GM23338 (cell line): ENCODE measurements around the gene C2CD4A. TPM values are rescaled to one million over a fixed set of nuclear protein-coding genes. Genes with fewer than 3 reads are reported as not detected.

ENCODE experiments used
- ATAC-seq: fragments of 200-7000 bp; cut with Tn5 transposase; 3 replicates; pipeline ENCODE4 v1.9.1; 2020
- DNase-seq: peaks from one replicate; pipeline ENCODE4 v3.0.0-alpha.2; 2015; ENCODE audit warnings: low spot score
- H2AFZ ChIP-seq: fragments of 200-600 bp; sonication (generic); 2 replicates; pipeline ENCODE4 v1.8.0; 2016; ENCODE audit warnings: antibody characterized with exemption, mild to moderate bottlenecking, moderate library complexity
- H3F3A ChIP-seq: fragments of 200-600 bp; sonication (generic); replicated peaks from 2 replicates; pipeline ENCODE4 v1.8.0; 2017; ENCODE audit warnings: antibody characterized with exemption, mixed run types, low read depth
- H3K27ac ChIP-seq: fragments of 200-600 bp; sonication (generic); 2 replicates; pipeline ENCODE4 v1.6.1; 2016; ENCODE audit warnings: low read depth
- H3K27me3 ChIP-seq: fragments of 200-600 bp; sonication (generic); 2 replicates; pipeline ENCODE4 v1.8.0; 2016; ENCODE audit warnings: mild to moderate bottlenecking, mixed run types, moderate library complexity; ENCODE audit not compliant: insufficient read depth
- H3K36me3 ChIP-seq: fragments of 200-600 bp; sonication (generic); 2 replicates; pipeline ENCODE4 v1.8.0; 2016; ENCODE audit warnings: mild to moderate bottlenecking; ENCODE audit not compliant: insufficient read depth
- H3K4me1 ChIP-seq: fragments of 200-600 bp; sonication (generic); 2 replicates; pipeline ENCODE4 v1.8.0; 2016; ENCODE audit warnings: mild to moderate bottlenecking, moderate library complexity; ENCODE audit not compliant: insufficient read depth
- H3K4me2 ChIP-seq: fragments of 200-600 bp; sonication (generic); 2 replicates; pipeline ENCODE4 v1.7.1; 2017; ENCODE audit warnings: mixed run types
- H3K4me3 ChIP-seq: fragments of 200-600 bp; sonication (generic); 2 replicates; pipeline ENCODE4 v1.6.1; 2016; ENCODE audit warnings: mixed run types
- H3K79me2 ChIP-seq: fragments of 200-600 bp; sonication (generic); replicated peaks from 2 replicates; pipeline ENCODE4 v1.8.0; 2017; ENCODE audit warnings: mild to moderate bottlenecking; ENCODE audit not compliant: insufficient read depth
- H3K9me2 ChIP-seq: fragments of 200-600 bp; sonication (generic); 2 replicates; pipeline ENCODE4 v1.8.0; 2017; ENCODE audit not compliant: insufficient read depth
- H4K20me1 ChIP-seq: fragments of 200-600 bp; sonication (generic); replicated peaks from 2 replicates; pipeline ENCODE4 v1.8.0; 2017; ENCODE audit warnings: mild to moderate bottlenecking; ENCODE audit not compliant: insufficient read depth
- H3K27ac Mint-ChIP-seq: 2 replicates; pipeline ENCODE4 v1.8.0; 2020; ENCODE audit warnings: inconsistent platforms, mild to moderate bottlenecking, moderate library complexity, mixed read lengths
- H3K27me3 Mint-ChIP-seq: 3 replicates; pipeline ENCODE4 v1.8.0; 2022; ENCODE audit warnings: low read depth, mild to moderate bottlenecking, moderate library complexity, mixed read lengths, inconsistent platforms; ENCODE audit not compliant: insufficient read depth, poor library complexity
- H3K36me3 Mint-ChIP-seq: 3 replicates; pipeline ENCODE4 v1.8.0; 2021; ENCODE audit warnings: low read depth, mild to moderate bottlenecking, inconsistent platforms, moderate library complexity, mixed read lengths
- H3K4me1 Mint-ChIP-seq: 3 replicates; pipeline ENCODE4 v1.8.0; 2020; ENCODE audit warnings: mild to moderate bottlenecking, inconsistent platforms, mixed read lengths
- H3K4me3 Mint-ChIP-seq: 3 replicates; pipeline ENCODE4 v1.8.0; 2021; ENCODE audit warnings: moderate library complexity, mild to moderate bottlenecking, inconsistent platforms, mixed read lengths
- H3K9me3 Mint-ChIP-seq: 3 replicates; pipeline ENCODE4 v1.8.0; 2020; ENCODE audit warnings: moderate library complexity, mild to moderate bottlenecking, inconsistent platforms, mixed read lengths
- CTCF ChIP-seq, 2 experiments: fragments of 200-600 bp in 1 of 2; sonication (generic) in 1 of 2; conservative IDR thresholded peaks; 2 replicates each; pipeline versions ENCODE4 v1.5.1 to v1.6.1; 2016 to 2017; ENCODE audit warnings: antibody characterized with exemption in 2 of 2, low read depth in 2 of 2, mild to moderate bottlenecking in 2 of 2, moderate library complexity in 1 of 2
- ETS1 ChIP-seq: IDR thresholded peaks from 2 replicates; pipeline ENCODE4 v1.6.1; 2016; ENCODE audit warnings: antibody characterized with exemption
- NANOG ChIP-seq: IDR thresholded peaks from 2 replicates; pipeline ENCODE4 v1.6.1; 2016; ENCODE audit warnings: antibody characterized with exemption, borderline replicate concordance
- POLR2AphosphoS5 ChIP-seq: IDR thresholded peaks from 2 replicates; pipeline ENCODE4 v1.6.1; 2016; ENCODE audit warnings: antibody characterized with exemption, low read depth
- REST ChIP-seq: IDR thresholded peaks from one replicate; pipeline ENCODE4 v1.6.1; 2018; ENCODE audit warnings: antibody characterized with exemption; ENCODE audit not compliant: unreplicated experiment
- STAT1 ChIP-seq: IDR thresholded peaks from one replicate; pipeline ENCODE4 v1.6.1; 2016; ENCODE audit warnings: antibody characterized with exemption; ENCODE audit not compliant: unreplicated experiment
- ZNF114 ChIP-seq: fragments of 250-450 bp; sonication (Bioruptor Pico); IDR thresholded peaks from 2 replicates; pipeline ENCODE4 v1.5.0; 2020; ENCODE audit warnings: mild to moderate bottlenecking, moderate library complexity
- ZNF462 ChIP-seq: fragments of 250-450 bp; sonication (Bioruptor Pico); IDR thresholded peaks from 2 replicates; pipeline ENCODE4 v1.5.0; 2020; ENCODE audit warnings: mild to moderate bottlenecking, moderate library complexity
- polyA plus RNA-seq: library from polyadenylated mRNA; unstranded; fragments of >200 nt; fragmentation: Nextera tagmentation; extraction: Ambion mirVana; gene quantifications from 2 replicates; pipeline ENCODE4 v1.2.1, GENCODE V29; 2016
- total RNA-seq: library from RNA; depleted of rRNA; stranded (reverse); fragments of >200 nt; shearing (Covaris generic); gene quantifications from 2 replicates; pipeline ENCODE4 v1.2.3, GENCODE V29; 2014

Gene C2CD4A
- total and polyA plus RNA-seq, 2 experiments from 2014 or later = 0.07 TPM; not detected in 1

- no peak for TF ChIP-seq ZNF462 (CRISPR knock-in tag)
Observed at GRCh38 chr15:62104846-62105245, 38.1 kb downstream of the C2CD4A start (continued).

- ATAC-seq (no peak), DNase-seq (no peak)
- Histone ChIP-seq H3K9me2 (no peaks in the 10 kb centered on the region), H2AFZ (no peak overlapping the region; the same call in 1 of the 2 replicates), H3K79me2 (no peaks in the 10 kb centered on the region), H3K4me3 (no peak overlapping the region), H3K36me3 (no peaks in the 10 kb centered on the region), H3K27ac (no peak overlapping the region), H3K4me1 (no peaks in the 10 kb centered on the region), H3F3A (no peaks in the 10 kb centered on the region), H3K27me3 (no peaks in the 10 kb centered on the region), H3K4me2 (no peak overlapping the region), H4K20me1 (no peaks in the 10 kb centered on the region)
- no peak overlapping the region for H3K27ac Mint-ChIP-seq
- H3K36me3 Mint-ChIP-seq = no peaks in the 10 kb centered on the region
- no peaks in the 10 kb centered on the region for H3K4me1 Mint-ChIP-seq
- no peaks in the 10 kb centered on the region for H3K9me3 Mint-ChIP-seq
- no peak overlapping the region for H3K4me3 Mint-ChIP-seq
- H3K27me3 Mint-ChIP-seq = peaks cover 1% of the 10 kb centered on the region
- TF ChIP-seq ETS1 (no peak), POLR2AphosphoS5 (no peak), NANOG (no peak), ZNF114 (CRISPR knock-in tag) (no peak), REST (no peak), CTCF (conservative IDR thresholded peaks at IDR 0.05; ENCODE audit: low read depth in 2 of 2) (no peak), STAT1 (no peak)
Observed at GRCh38 chr15:62105266-62105665, 38.5 kb downstream of the C2CD4A start.
